ENCODE results near the gene PARD3.

DNA sequence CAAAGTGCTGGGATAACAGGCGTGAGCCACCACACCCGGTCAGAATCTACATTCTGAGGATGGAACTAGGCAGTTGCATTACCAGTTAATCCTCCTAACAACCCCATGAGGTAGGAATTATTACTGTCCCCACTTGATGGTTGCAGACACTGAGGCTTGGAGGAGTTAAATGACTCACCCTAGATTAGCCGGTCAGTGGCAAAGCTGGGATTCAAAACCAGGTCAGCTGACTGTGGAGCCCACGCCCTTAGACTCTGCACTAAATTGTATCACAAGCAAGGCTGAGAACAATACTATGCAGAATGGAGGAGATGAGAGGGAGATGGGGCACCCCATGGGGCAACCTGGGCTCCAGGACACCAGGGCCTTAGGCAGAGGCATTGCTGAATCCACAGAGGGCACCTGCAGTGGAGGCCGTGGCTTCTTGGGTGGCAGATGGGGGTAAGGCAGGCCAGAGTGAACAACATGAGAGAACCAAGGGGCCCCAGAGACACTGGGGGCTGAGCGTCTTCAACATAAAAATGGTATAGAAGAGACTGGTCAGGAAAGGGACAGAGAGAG is 723.4 kb downstream of the PARD3 start:
- TF ChIP-seq, protein P1, sequence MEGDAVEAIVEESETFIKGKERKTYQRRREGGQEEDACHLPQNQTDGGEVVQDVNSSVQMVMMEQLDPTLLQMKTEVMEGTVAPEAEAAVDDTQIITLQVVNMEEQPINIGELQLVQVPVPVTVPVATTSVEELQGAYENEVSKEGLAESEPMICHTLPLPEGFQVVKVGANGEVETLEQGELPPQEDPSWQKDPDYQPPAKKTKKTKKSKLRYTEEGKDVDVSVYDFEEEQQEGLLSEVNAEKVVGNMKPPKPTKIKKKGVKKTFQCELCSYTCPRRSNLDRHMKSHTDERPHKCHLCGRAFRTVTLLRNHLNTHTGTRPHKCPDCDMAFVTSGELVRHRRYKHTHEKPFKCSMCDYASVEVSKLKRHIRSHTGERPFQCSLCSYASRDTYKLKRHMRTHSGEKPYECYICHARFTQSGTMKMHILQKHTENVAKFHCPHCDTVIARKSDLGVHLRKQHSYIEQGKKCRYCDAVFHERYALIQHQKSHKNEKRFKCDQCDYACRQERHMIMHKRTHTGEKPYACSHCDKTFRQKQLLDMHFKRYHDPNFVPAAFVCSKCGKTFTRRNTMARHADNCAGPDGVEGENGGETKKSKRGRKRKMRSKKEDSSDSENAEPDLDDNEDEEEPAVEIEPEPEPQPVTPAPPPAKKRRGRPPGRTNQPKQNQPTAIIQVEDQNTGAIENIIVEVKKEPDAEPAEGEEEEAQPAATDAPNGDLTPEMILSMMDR (conservative IDR thresholded peaks at IDR 0.05; ENCODE audit: low read length): no peak
- no peak for TF ChIP-seq EZH2phosphoT487 (IDR thresholded peaks at IDR 0.05; ENCODE audit: borderline replicate concordance)

Measured in Loucy (cell line).